DOHH2 (cell line): Measurements from ENCODE around the gene LCA5L.

Experiments
- EZH2phosphoT487 ChIP-seq: fragments of 200-600 bp; sonication (generic); IDR thresholded peaks from 2 replicates; pipeline ENCODE4 v1.6.1; 2017; ENCODE audit warnings: borderline replicate concordance, mild to moderate bottlenecking, antibody characterized with exemption, low read length, moderate library complexity, mixed read lengths
- TF ChIP-seq, protein P1 (sequence below): fragments of 200-600 bp; sonication (generic); IDR thresholded peaks from one replicate; pipeline ENCODE4 v1.5.1; 2014; ENCODE audit warnings: antibody characterized with exemption, mild to moderate bottlenecking, low read depth, low read length; ENCODE audit not compliant: poor library complexity, severe bottlenecking

DNA sequence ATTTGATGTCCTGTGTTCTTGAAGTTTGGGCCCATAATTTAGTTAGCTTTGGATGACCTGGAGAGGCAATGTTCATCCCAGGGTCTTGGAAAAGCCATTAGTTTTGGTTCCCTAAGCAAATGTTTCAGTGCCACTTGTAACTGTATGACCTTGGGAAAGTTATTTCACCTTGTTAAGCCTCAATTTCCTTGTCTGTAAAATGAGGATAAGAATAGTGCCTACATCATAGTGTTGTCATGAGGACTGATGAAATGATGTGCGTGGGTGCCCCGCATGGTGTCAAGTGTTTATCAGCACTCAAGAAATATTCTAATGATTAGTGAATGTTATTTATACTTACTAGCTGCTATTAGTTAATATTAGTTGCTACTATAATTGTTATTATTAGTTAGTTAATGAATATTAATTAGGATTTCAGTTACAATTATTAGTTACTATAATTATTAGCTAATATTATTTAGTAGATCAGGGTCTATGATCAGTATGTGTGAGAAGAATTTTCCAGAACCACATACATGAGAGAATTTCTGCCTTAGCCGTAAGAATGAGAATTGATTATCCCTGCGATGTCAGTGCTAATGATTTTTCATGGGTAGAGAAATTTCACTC, 8.1 kb upstream of the LCA5L start:
- TF ChIP-seq, protein P1, sequence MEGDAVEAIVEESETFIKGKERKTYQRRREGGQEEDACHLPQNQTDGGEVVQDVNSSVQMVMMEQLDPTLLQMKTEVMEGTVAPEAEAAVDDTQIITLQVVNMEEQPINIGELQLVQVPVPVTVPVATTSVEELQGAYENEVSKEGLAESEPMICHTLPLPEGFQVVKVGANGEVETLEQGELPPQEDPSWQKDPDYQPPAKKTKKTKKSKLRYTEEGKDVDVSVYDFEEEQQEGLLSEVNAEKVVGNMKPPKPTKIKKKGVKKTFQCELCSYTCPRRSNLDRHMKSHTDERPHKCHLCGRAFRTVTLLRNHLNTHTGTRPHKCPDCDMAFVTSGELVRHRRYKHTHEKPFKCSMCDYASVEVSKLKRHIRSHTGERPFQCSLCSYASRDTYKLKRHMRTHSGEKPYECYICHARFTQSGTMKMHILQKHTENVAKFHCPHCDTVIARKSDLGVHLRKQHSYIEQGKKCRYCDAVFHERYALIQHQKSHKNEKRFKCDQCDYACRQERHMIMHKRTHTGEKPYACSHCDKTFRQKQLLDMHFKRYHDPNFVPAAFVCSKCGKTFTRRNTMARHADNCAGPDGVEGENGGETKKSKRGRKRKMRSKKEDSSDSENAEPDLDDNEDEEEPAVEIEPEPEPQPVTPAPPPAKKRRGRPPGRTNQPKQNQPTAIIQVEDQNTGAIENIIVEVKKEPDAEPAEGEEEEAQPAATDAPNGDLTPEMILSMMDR, result no peak
- no peak for TF ChIP-seq EZH2phosphoT487
